Sigmoid colon (tissue), 4 donors: ENCODE results near the gene GAPVD1.

Source experiments
- CTCF ChIP-seq, 4 experiments: fragments of 450-650 bp in 3 of 4; fragments of 200-600 bp in 1 of 4; IDR thresholded peaks; one replicate each; pipeline ENCODE4 v1.5.1; 2016 to 2019; ENCODE audit warnings: antibody characterized with exemption in 4 of 4, mild to moderate bottlenecking in 3 of 4, moderate library complexity in 2 of 4
- EP300 ChIP-seq, 4 donors: sonication (generic); formaldehyde crosslinking; IDR thresholded peaks; one replicate each; pipeline ENCODE4 v1.6.1; 2017; ENCODE audit warnings: antibody characterized with exemption in 4 of 4
- POLR2A ChIP-seq, 2 donors: fragments of 450-650 bp; IDR thresholded peaks; one replicate each; pipeline ENCODE4 v1.6.1; 2016; ENCODE audit warnings: antibody characterized with exemption in 2 of 2, mild to moderate bottlenecking in 2 of 2, moderate library complexity in 2 of 2
- POLR2AphosphoS5 ChIP-seq, 4 donors: sonication (generic); formaldehyde crosslinking; IDR thresholded peaks; one replicate each; pipeline ENCODE4 v1.6.1; 2017; ENCODE audit warnings: antibody characterized with exemption in 4 of 4

DNA sequence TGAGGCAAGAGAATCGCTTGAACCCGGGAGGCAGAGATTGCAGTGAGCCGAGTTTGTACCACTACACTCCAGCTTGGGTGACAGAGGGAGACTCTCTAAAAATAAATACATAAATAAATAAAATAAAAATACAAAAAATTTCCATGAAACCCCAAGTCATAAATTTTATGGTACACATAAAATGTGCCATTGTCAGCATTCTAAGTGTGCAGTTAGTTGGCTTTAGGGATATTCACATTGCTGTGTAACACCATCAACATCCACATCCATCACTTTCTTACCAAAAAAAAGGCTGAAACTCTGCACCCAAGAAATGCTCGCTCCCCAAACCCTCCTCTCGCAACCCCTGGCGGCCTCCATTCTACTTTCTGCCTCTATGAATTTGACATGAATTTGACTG lies 135.2 kb downstream of the GAPVD1 start:
- no peak for TF ChIP-seq CTCF (IDR thresholded peaks at IDR 0.05)
- no peak for TF ChIP-seq POLR2AphosphoS5 (IDR thresholded peaks at IDR 0.05)
- no peak for TF ChIP-seq POLR2A (IDR thresholded peaks at IDR 0.05)
- TF ChIP-seq EP300 (IDR thresholded peaks at IDR 0.05) = no peak
